Thymus (tissue), 11 donors: ENCODE results near the gene TENM4. TPM values are rescaled to one million over a fixed set of nuclear protein-coding genes. Genes with fewer than 3 reads are reported as not detected.

Source experiments
- DNase-seq, 9 donors: peaks; one replicate each; pipeline ENCODE4 v3.0.0-alpha.2; 2013; ENCODE audit warnings: low spot score in 9 of 9, low read depth in 6 of 9, missing footprints in 1 of 9
- H3K27ac ChIP-seq, 2 donors: one replicate each; pipeline ENCODE4 v1.5.1; 2013; ENCODE audit warnings: control low read depth in 1 of 2, low read depth in 1 of 2, low read length in 1 of 2, mild to moderate bottlenecking in 1 of 2, moderate library complexity in 1 of 2
- H3K27me3 ChIP-seq, 2 donors: one replicate each; pipeline ENCODE4 v1.5.1; 2013; ENCODE audit warnings: low read length in 1 of 2; ENCODE audit not compliant: control insufficient read depth in 2 of 2, insufficient read depth in 1 of 2
- H3K36me3 ChIP-seq, 2 donors: one replicate each; pipeline ENCODE4 v1.5.1; 2013; ENCODE audit warnings: low read length in 1 of 2, mild to moderate bottlenecking in 1 of 2, moderate library complexity in 1 of 2; ENCODE audit not compliant: control insufficient read depth in 2 of 2, insufficient read depth in 2 of 2
- H3K4me1 ChIP-seq, 2 donors: one replicate each; pipeline ENCODE4 v1.5.1; 2013; ENCODE audit warnings: low read length in 2 of 2; ENCODE audit not compliant: control insufficient read depth in 2 of 2, insufficient read depth in 2 of 2
- H3K4me3 ChIP-seq, 2 donors: one replicate each; pipeline ENCODE4 v1.5.1; 2013; ENCODE audit warnings: low read length in 2 of 2, control low read depth in 1 of 2, mild to moderate bottlenecking in 1 of 2
- H3K9me3 ChIP-seq, 2 donors: one replicate each; pipeline ENCODE4 v1.5.1; 2013; ENCODE audit warnings: low read length in 1 of 2, mild to moderate bottlenecking in 1 of 2; ENCODE audit not compliant: control insufficient read depth in 2 of 2, insufficient read depth in 1 of 2
- WGBS: extraction: QIAGEN DNeasy Blood & Tissue Kit; methylation state at CpG from one replicate; pipeline ENCODE4 v1.1.7; 2013; 5-methylcytosine and 5-hydroxymethylcytosine counted together
- polyA plus RNA-seq: library from polyadenylated mRNA; stranded (reverse); fragments of 200-250 nt; gene quantifications from one replicate; pipeline ENCODE4 v1.2.3, GENCODE V29; 2013
- total RNA-seq: library from RNA; stranded (reverse); fragments of 120-200 nt; gene quantifications from one replicate; pipeline ENCODE4 v1.2.4, GENCODE V29; 2013
- donor health status: healthy.

TENM4 gene
- total and polyA plus RNA-seq, 2 donors, result 1.0 to 2.8 TPM

DNA sequence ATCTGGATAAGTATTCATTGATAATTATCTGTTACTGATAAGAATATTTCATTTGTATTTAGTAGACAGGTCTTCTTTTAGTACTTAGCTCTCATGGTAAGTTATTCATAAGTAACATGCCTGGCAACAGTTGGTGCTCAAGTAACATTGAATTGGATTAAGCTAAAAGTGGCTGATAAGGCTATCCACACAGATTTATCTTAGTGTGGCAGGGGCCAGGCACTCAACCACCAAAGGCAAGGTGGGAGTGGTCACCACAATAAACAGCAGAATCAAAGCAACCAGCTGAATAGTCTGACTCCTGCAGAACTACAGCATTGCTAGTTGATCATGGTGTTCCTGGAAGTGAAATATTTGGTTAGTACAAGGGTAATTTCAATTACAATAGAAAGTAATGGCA lies 833.1 kb downstream of the TENM4 start:
- no peaks in the 10 kb centered on the region for H3K36me3 ChIP-seq
- no peak overlapping the region for H3K27ac ChIP-seq
- no peaks in the 10 kb centered on the region for H3K9me3 ChIP-seq
- H3K4me3 ChIP-seq, result no peak overlapping the region
- H3K4me1 ChIP-seq, result no peaks in the 10 kb centered on the region
- H3K27me3 ChIP-seq, result no peaks in the 10 kb centered on the region
- DNase-seq, result no peak

DNA sequence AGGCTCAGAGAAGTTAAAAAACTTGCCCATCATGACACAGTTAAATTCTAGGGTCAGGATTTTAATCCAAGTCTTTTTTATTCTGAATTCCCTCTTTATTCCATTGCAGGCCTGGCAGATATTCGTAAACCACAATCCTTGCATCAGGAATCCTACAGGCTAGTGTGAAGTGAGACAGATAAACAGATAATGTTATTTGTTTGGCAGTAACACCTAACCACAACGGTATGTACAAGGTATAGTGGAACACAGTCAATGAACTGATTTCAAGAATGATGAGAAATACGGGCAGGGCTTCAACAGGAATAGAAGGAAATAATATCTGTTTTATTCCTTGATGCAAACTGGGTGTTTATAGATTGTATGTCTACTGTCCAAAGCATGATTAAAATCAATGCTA lies 834.2 kb downstream of the TENM4 start:
- Histone ChIP-seq H3K4me3 (no peak overlapping the region), H3K9me3 (no peaks in the 10 kb centered on the region), H3K27me3 (no peaks in the 10 kb centered on the region), H3K27ac (no peak overlapping the region), H3K4me1 (no peaks in the 10 kb centered on the region), H3K36me3 (no peaks in the 10 kb centered on the region)
- 72% methylated on average over 3 of the region's 3 CpGs for WGBS
- no peak for DNase-seq

GRCh38 chr11:78605296-78605695 lies 835.5 kb downstream of the TENM4 start:
- Histone ChIP-seq H3K4me3 (no peak overlapping the region), H3K36me3 (no peaks in the 10 kb centered on the region), H3K4me1 (no peaks in the 10 kb centered on the region), H3K27me3 (no peaks in the 10 kb centered on the region), H3K9me3 (no peaks in the 10 kb centered on the region), H3K27ac (no peak overlapping the region)
- no peak for DNase-seq
- 92% methylated on average over 7 of the region's 7 CpGs for WGBS

- DNase-seq, result no peak
- no peaks in the 10 kb centered on the region for H3K27me3 ChIP-seq
These were observed 837.0 kb downstream of the TENM4 start for GRCh38 chr11:78603792-78604191.

More at GRCh38 chr11:78603792-78604191, 837.0 kb downstream of the TENM4 start:
- no peak overlapping the region for H3K4me3 ChIP-seq
- 97% methylated on average over 1 of the region's 1 CpG for WGBS
- H3K4me1 ChIP-seq, result no peaks in the 10 kb centered on the region
- H3K36me3 ChIP-seq, result no peaks in the 10 kb centered on the region
- H3K27ac ChIP-seq, result no peak overlapping the region
- H3K9me3 ChIP-seq, result no peaks in the 10 kb centered on the region
